ENCODE measurements around the gene DCP1B. TPM values are rescaled to one million over a fixed set of nuclear protein-coding genes. Genes with fewer than 3 reads are reported as not detected.

Gene DCP1B
- total and polyA plus RNA-seq, 2 donors (not counting 1 experiment from before 2014, with no cell fraction given), result 12.3 to 18.0 TPM

- Histone ChIP-seq H3K9ac (ENCODE audit: low read length) (no peak overlapping the region), H3K4me2 (replicated peaks; ENCODE audit: low read depth, low read length, poor library complexity, severe bottlenecking) (no peak overlapping the region), H2AFZ (ENCODE audit: insufficient read depth, low read depth, low read length, poor library complexity, severe bottlenecking) (no peak overlapping the region), H3K4me1 (ENCODE audit: control insufficient read depth in 2 of 2, insufficient read depth in 2 of 2, low read length in 2 of 2) (no peaks in the 10 kb centered on the region), H3K27ac (ENCODE audit: low read length in 2 of 2) (no peak overlapping the region), H3K9me3 (ENCODE audit: control extremely low read depth in 1 of 3, control insufficient read depth in 2 of 3, insufficient read depth in 1 of 3, low read length in 2 of 3) (peaks cover 9 to 16% (median 10%) of the 10 kb centered on the region in 3 donors), H3K4me3 (ENCODE audit: control extremely low read depth in 1 of 5, extremely low read depth in 1 of 5, insufficient read depth in 1 of 5, low read depth in 2 of 5, low read length in 4 of 5) (no peak overlapping the region), H3K36me3 (replicated peaks in 1 of 2; ENCODE audit: control extremely low read depth in 1 of 2, control insufficient read depth in 1 of 2, extremely low read depth in 1 of 2, insufficient read depth in 2 of 2, low read length in 1 of 2) (peaks cover 3 to 7% of the 10 kb centered on the region in 2 experiments), H3K27me3 (replicated peaks in 1 of 4; ENCODE audit: control extremely low read depth in 1 of 4, control insufficient read depth in 3 of 4, insufficient read depth in 4 of 4, low read length in 3 of 4) (no peaks in the 10 kb centered on the region), H3K79me2 (ENCODE audit: control insufficient read depth, insufficient read depth, low read length) (no peaks in the 10 kb centered on the region), H4K20me1 (ENCODE audit: control insufficient read depth, insufficient read depth, low read length, poor library complexity, severe bottlenecking) (no peaks in the 10 kb centered on the region)
- H3K4me1 Mint-ChIP-seq, result no peaks in the 10 kb centered on the region
- intact Hi-C loops (cut with micrococcal nuclease), result no loop called here
- TF ChIP-seq EZH2 (IDR thresholded peaks at IDR 0.05; ENCODE audit: borderline replicate concordance, insufficient read depth, low read depth, low read length, poor library complexity, severe bottlenecking), result no peak
- TF ChIP-seq, protein P1, sequence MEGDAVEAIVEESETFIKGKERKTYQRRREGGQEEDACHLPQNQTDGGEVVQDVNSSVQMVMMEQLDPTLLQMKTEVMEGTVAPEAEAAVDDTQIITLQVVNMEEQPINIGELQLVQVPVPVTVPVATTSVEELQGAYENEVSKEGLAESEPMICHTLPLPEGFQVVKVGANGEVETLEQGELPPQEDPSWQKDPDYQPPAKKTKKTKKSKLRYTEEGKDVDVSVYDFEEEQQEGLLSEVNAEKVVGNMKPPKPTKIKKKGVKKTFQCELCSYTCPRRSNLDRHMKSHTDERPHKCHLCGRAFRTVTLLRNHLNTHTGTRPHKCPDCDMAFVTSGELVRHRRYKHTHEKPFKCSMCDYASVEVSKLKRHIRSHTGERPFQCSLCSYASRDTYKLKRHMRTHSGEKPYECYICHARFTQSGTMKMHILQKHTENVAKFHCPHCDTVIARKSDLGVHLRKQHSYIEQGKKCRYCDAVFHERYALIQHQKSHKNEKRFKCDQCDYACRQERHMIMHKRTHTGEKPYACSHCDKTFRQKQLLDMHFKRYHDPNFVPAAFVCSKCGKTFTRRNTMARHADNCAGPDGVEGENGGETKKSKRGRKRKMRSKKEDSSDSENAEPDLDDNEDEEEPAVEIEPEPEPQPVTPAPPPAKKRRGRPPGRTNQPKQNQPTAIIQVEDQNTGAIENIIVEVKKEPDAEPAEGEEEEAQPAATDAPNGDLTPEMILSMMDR (IDR thresholded peaks at IDR 0.05), result no peak
- ATAC-seq (ENCODE audit: low read depth) (no peak), DNase-seq (no peak)
- no peaks in the 10 kb centered on the region for H3K27me3 Mint-ChIP-seq
- no peak overlapping the region for H3K27ac Mint-ChIP-seq
- H3K9me3 Mint-ChIP-seq (ENCODE audit: insufficient read depth), result peaks cover 6% of the 10 kb centered on the region
- POLR2A ChIA-PET, result no interaction called here
- H3K4me3 Mint-ChIP-seq, result no peak overlapping the region
- CTCF ChIA-PET, result interaction anchor here (0.6 kb wide), 2 partner anchors 45 to 73 kb away, joined by 3 read pairs; no protein-coding TSS in a partner anchor
Observed at GRCh38 chr12:1984759-1985158, 19.5 kb downstream of the DCP1B start.

DNA sequence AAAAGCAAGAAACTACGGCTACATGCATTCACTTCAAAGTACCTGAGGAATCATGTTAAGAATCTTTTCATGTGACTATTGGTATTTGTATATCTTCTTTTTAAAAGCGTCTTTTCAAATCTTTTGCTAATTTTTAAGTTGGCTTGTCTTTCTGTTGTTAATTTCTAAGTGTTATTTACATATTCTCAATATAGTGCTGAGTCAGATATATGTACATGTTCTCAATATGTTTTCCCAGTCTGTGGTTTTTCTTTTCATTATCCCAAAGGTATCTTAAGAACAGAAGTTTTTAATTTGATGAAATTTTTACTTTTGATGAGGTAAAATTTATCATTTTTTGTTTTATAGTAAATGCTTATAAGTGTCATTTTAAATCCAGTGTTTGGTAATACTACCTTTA, 24.0 kb downstream of the DCP1B start:
- no peak overlapping the region for H3K4me2 ChIP-seq (replicated peaks; ENCODE audit: low read depth, low read length, poor library complexity, severe bottlenecking)
- POLR2A ChIA-PET, result no interaction called here
- no peak for ATAC-seq (ENCODE audit: low read depth)
- peaks cover 0 to 2% of the 10 kb centered on the region in 2 experiments for H3K36me3 ChIP-seq (replicated peaks in 1 of 2; ENCODE audit: control extremely low read depth in 1 of 2, control insufficient read depth in 1 of 2, extremely low read depth in 1 of 2, insufficient read depth in 2 of 2, low read length in 1 of 2)
- no peak for TF ChIP-seq EZH2 (IDR thresholded peaks at IDR 0.05; ENCODE audit: borderline replicate concordance, insufficient read depth, low read depth, low read length, poor library complexity, severe bottlenecking)
- TF ChIP-seq, protein P1 (IDR thresholded peaks at IDR 0.05), result no peak
- no peak overlapping the region for H3K27ac ChIP-seq (ENCODE audit: low read length in 2 of 2)
- H3K4me1 ChIP-seq (ENCODE audit: control insufficient read depth in 2 of 2, insufficient read depth in 2 of 2, low read length in 2 of 2), result no peaks in the 10 kb centered on the region
- H3K9me3 ChIP-seq (ENCODE audit: control extremely low read depth in 1 of 3, control insufficient read depth in 2 of 3, insufficient read depth in 1 of 3, low read length in 2 of 3), result peaks cover 0 to 9% (median 3%) of the 10 kb centered on the region in 3 donors
- intact Hi-C loops (cut with micrococcal nuclease), result no loop called here
- H2AFZ ChIP-seq (ENCODE audit: insufficient read depth, low read depth, low read length, poor library complexity, severe bottlenecking), result no peak overlapping the region
- no peaks in the 10 kb centered on the region for H3K79me2 ChIP-seq (ENCODE audit: control insufficient read depth, insufficient read depth, low read length)
- no peaks in the 10 kb centered on the region for H4K20me1 ChIP-seq (ENCODE audit: control insufficient read depth, insufficient read depth, low read length, poor library complexity, severe bottlenecking)
- no peaks in the 10 kb centered on the region for H3K27me3 ChIP-seq (replicated peaks in 1 of 4; ENCODE audit: control extremely low read depth in 1 of 4, control insufficient read depth in 3 of 4, insufficient read depth in 4 of 4, low read length in 3 of 4)
- Mint-ChIP-seq H3K4me3 (no peak overlapping the region), H3K9me3 (ENCODE audit: insufficient read depth) (peaks cover 4% of the 10 kb centered on the region), H3K27ac (no peak overlapping the region), H3K27me3 (no peaks in the 10 kb centered on the region), H3K4me1 (no peaks in the 10 kb centered on the region)
- H3K4me3 ChIP-seq (ENCODE audit: control extremely low read depth in 1 of 5, extremely low read depth in 1 of 5, insufficient read depth in 1 of 5, low read depth in 2 of 5, low read length in 4 of 5), result no peak overlapping the region
- no peak for DNase-seq
- H3K9ac ChIP-seq (ENCODE audit: low read length), result no peak overlapping the region
- no CpG with 5 or more reads among the region's 2 CpGs for WGBS (ENCODE audit: insufficient coverage)
- CTCF ChIA-PET, result no interaction called here
